Effector memory CD8-positive, alpha-beta T cell (primary cell): Measurements from ENCODE around the gene IL10RA.

Source experiments
- ATAC-seq: fragments of 150-1000 bp; cut with Tn5 transposase; replicated peaks from 2 replicates; pipeline ENCODE4 v1.10.0; 2021; ENCODE audit warnings: mild to moderate bottlenecking, moderate library complexity
- DNase-seq, 3 experiments: peaks; one replicate each; pipeline ENCODE4 v3.0.0; 2021
- H3K27ac Mint-ChIP-seq, 2 donors: one replicate each; pipeline ENCODE4 v1.8.0; 2022; ENCODE audit warnings: mild to moderate bottlenecking in 2 of 2, mixed read lengths in 2 of 2, moderate library complexity in 2 of 2
- H3K27me3 Mint-ChIP-seq, 2 donors: one replicate each; pipeline ENCODE4 v1.8.0; 2022; ENCODE audit warnings: mixed read lengths in 2 of 2
- H3K36me3 Mint-ChIP-seq: one replicate; pipeline ENCODE4 v1.8.0; 2022; ENCODE audit warnings: mild to moderate bottlenecking, moderate library complexity, mixed read lengths; ENCODE audit not compliant: insufficient read depth
- H3K4me1 Mint-ChIP-seq, 2 donors: one replicate each; pipeline ENCODE4 v1.8.0; 2022; ENCODE audit warnings: low read depth in 2 of 2, mixed read lengths in 2 of 2
- H3K4me3 Mint-ChIP-seq, 2 donors: one replicate each; pipeline ENCODE4 v1.8.0; 2022; ENCODE audit warnings: mild to moderate bottlenecking in 2 of 2, mixed read lengths in 2 of 2, moderate library complexity in 2 of 2
- H3K9me3 Mint-ChIP-seq, 2 donors: one replicate each; pipeline ENCODE4 v1.8.0; 2022; ENCODE audit warnings: mixed read lengths in 2 of 2

The IL10RA gene

GRCh38 chr11:117950301-117950700 is 35.9 kb upstream of the IL10RA start:
- H3K36me3 Mint-ChIP-seq: peaks cover 6% of the 10 kb centered on the region
- H3K9me3 Mint-ChIP-seq: no peaks in the 10 kb centered on the region
- no peaks in the 10 kb centered on the region for H3K27me3 Mint-ChIP-seq
- H3K4me1 Mint-ChIP-seq: peaks cover 64 to 67% of the 10 kb centered on the region in 2 donors
- ATAC-seq (peak; percentile 69), DNase-seq (peak; percentile 66 to 73 (median 67))
- peak overlapping the region; percentile 87 to 94 for H3K4me3 Mint-ChIP-seq
- peak overlapping the region; percentile 96 for H3K27ac Mint-ChIP-seq

DNA sequence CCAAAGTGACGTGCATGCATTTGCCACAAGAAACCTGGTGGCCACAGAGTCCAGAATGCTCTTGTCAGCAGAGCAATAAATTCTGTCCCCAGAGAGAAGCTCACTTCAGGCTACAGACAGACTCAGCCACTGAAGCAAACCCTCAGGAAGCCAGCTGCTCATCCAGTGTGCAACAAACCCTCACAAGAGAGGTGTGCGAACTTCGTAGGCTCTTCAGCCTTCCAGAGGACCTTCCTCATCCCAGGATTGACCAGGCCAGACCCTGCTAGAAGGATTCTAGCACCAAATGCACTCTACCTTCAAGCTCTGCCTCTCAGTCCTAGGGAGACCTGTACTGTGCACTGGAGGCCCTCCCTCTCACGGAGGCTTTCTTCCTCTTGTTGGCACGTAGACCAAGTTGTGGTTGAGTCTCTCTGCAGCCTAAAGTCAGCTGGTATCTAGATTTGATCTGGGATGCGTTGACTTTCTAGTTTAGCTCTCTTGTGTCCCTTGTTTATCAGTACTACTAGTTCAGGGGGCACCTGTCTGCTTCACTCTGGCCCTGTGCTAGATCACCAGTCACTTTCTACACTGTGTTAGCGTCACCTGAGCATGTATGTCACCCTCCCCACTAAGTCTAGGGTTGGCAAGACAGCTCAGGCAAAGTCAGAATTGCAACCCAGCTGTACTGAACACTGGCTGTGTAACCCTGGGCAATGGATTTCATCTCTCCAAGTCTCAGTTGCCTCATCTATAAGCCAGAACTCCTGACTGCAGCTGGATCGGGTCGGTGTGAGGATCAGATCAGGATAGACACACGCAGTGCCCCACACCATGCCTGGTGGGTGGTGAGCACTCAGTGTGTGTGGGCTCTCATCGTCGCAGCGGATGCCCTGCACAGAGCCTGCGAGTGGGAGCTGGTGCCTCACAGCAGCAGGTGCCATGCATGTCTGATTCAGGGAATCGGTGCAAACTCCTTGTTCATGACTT is 34.9 kb upstream of the IL10RA start:
- peak in 2 of 3 experiments; percentile 29 to 52 for DNase-seq
- ATAC-seq: peak; percentile 61
- no peaks in the 10 kb centered on the region for H3K27me3 Mint-ChIP-seq
- peaks cover 6% of the 10 kb centered on the region for H3K36me3 Mint-ChIP-seq
- no peaks in the 10 kb centered on the region for H3K9me3 Mint-ChIP-seq
- H3K4me3 Mint-ChIP-seq: peak overlapping the region; percentile 87 to 94
- H3K4me1 Mint-ChIP-seq: peaks cover 64 to 67% of the 10 kb centered on the region in 2 donors
- peak overlapping the region; percentile 96 for H3K27ac Mint-ChIP-seq

DNA sequence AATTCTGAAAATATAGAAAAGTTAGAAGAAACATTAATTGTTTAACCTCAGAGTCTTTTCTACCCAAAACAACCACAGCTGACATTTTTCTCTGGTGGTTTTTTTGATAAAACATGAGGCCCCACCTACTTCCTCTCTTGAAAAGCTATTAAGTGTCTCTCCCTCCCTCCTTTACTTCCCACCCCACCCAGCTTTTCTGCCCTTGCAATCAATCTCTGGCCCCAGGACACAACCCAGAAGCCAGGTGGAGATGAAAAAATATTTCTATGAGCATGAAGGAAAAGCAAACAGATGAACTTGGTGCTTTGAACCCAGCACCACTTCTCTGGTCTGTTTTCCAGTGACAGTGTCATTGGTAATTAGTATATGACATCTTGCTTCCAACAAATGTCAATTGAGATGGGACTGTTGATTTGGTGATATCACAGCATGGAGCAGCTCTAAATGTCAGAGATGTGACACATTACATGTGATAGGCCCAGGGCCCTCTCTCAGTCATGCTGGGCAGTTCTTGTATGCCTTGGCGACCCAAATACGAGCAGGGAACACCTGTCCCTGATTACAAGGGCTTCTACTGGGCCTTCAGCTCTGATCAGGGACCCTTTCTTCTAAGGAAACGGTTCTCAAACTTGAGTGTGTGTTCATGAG is 33.0 kb upstream of the IL10RA start:
- Mint-ChIP-seq H3K36me3 (peaks cover 6% of the 10 kb centered on the region), H3K9me3 (no peaks in the 10 kb centered on the region), H3K27me3 (no peaks in the 10 kb centered on the region), H3K27ac (peak overlapping the region; percentile 96), H3K4me1 (peaks cover 56 to 60% of the 10 kb centered on the region in 2 donors), H3K4me3 (peak overlapping the region; percentile 87 to 94)
- ATAC-seq: peak; percentile 34
- no peak for DNase-seq

DNA sequence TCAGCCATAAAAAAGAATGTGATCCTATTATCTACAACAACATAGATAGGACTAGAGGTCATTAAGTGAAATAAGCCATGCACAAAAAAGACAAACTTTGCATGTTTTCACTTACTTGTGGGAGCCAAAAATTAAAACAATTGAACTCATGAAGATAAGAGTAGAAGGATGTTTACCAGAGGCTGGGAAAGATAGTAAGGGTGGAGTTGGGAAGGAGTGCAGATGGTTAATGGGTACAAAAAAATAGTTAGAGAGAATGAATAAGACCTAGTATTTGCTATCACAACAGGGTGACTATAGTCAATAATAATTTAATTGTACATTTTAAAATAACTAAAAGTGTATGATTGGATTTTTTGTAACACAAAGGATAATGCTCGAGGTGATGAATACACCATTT is 27.2 kb upstream of the IL10RA start:
- Mint-ChIP-seq H3K36me3 (peaks cover 3% of the 10 kb centered on the region), H3K27me3 (no peaks in the 10 kb centered on the region), H3K9me3 (peaks cover 0 to 6% of the 10 kb centered on the region in 2 donors), H3K4me1 (peaks cover 28 to 44% of the 10 kb centered on the region in 2 donors), H3K27ac (peak overlapping the region in 1 of 2 donors; percentile 70), H3K4me3 (no peak overlapping the region)
- no peak for DNase-seq
- no peak for ATAC-seq

GRCh38 chr11:117959438-117960149 is 26.6 kb upstream of the IL10RA start:
- no peak for ATAC-seq
- H3K9me3 Mint-ChIP-seq: peaks cover 0 to 6% of the 10 kb centered on the region in 2 donors
- H3K36me3 Mint-ChIP-seq: peaks cover 3% of the 10 kb centered on the region
- peak overlapping the region in 1 of 2 donors; percentile 70 for H3K27ac Mint-ChIP-seq
- DNase-seq: no peak
- H3K4me1 Mint-ChIP-seq: peaks cover 24 to 40% of the 10 kb centered on the region in 2 donors
- no peaks in the 10 kb centered on the region for H3K27me3 Mint-ChIP-seq
- peak overlapping the region in 1 of 2 donors; percentile 54 for H3K4me3 Mint-ChIP-seq

DNA sequence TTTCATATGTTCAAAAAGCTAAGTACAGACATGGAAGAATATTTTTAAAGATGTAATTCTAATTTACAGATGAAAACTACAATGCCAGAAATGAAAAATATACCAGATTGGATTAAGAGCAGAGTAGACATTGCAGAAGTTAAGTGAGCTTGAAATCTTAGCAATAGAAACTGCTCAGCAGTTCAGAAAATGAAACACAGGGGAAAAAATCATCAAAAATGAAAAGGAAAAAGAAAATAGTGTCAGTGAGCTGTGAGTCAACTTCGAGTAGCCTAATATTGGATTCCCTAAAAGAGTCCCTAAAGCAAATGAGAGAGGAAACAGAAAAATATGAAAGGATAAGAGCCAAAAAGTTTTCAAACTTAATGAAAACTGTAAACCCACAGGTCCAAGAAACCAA is 25.8 kb upstream of the IL10RA start:
- Mint-ChIP-seq H3K27me3 (no peaks in the 10 kb centered on the region), H3K4me1 (peaks cover 24 to 40% of the 10 kb centered on the region in 2 donors), H3K9me3 (peaks cover 0 to 6% of the 10 kb centered on the region in 2 donors), H3K4me3 (no peak overlapping the region), H3K27ac (no peak overlapping the region), H3K36me3 (peaks cover 3% of the 10 kb centered on the region)
- no peak for ATAC-seq
- DNase-seq: no peak

DNA sequence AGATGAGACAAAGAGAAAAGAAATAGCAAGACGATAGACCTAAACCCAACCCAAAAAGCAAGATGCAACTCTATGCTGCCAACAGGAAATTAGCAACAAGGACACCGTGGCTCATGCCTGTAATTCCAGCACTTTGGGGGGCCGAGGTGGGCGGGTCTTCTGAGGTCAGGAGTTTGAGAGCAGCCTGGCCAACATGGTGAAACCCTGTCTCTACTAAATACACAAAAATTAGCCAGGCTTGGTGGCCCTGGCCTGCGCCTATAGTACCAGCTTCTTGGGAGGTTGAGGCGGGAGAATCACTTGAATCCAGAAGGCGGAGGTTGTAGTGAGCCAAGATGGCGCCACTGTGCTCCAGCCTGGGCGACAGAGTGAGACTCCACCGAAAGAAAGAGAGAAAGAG is 24.3 kb upstream of the IL10RA start:
- peaks cover 0 to 6% of the 10 kb centered on the region in 2 donors for H3K9me3 Mint-ChIP-seq
- H3K36me3 Mint-ChIP-seq: peaks cover 3% of the 10 kb centered on the region
- H3K27me3 Mint-ChIP-seq: no peaks in the 10 kb centered on the region
- DNase-seq (no peak), ATAC-seq (no peak)
- no peak overlapping the region for H3K4me3 Mint-ChIP-seq
- no peak overlapping the region for H3K27ac Mint-ChIP-seq
- H3K4me1 Mint-ChIP-seq: peaks cover 22 to 37% of the 10 kb centered on the region in 2 donors

DNA sequence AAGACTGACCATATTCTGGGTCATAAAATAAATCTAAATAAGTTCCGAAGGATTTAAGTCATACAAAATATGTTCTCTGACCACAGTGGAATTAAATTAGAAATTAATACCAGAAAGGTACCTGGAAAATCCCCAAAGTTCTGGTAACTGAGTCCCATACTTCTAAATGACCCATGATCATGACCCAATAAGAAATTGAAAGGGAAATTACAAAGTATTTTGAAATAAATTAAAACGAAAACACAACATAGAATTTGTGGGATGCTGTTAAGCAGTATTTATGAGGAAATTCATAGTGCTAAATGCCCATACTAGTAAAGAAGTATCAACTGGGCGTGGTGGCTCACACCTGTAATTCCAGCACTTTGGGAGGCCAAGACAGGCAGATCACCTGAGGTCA is 23.4 kb upstream of the IL10RA start:
- no peak overlapping the region for H3K4me3 Mint-ChIP-seq
- H3K27ac Mint-ChIP-seq: no peak overlapping the region
- DNase-seq (no peak), ATAC-seq (no peak)
- peaks cover 3% of the 10 kb centered on the region for H3K36me3 Mint-ChIP-seq
- H3K4me1 Mint-ChIP-seq: peaks cover 22 to 38% of the 10 kb centered on the region in 2 donors
- no peaks in the 10 kb centered on the region for H3K27me3 Mint-ChIP-seq
- H3K9me3 Mint-ChIP-seq: peaks cover 0 to 6% of the 10 kb centered on the region in 2 donors

DNA sequence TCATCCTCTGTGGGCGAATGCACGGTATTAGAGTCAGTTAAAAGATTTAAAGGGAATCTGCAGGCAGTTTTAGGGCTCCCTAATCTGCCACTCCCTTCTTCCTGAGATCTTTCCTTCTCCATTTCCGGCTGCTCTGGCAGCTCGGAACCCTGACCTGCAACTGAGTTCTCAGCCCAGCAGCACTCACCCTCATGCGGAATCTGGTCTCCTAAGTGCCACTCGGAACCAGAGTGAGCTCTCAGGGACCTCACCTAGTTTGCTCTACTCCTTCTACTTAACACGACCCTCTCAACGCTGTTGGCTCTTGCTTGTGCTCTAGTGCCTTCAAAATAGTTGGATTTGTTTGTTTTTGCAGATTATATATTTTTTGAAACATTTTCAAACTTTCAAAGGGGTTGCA is 19.3 kb upstream of the IL10RA start:
- no peak for ATAC-seq
- Mint-ChIP-seq H3K4me1 (peaks cover 31 to 35% of the 10 kb centered on the region in 2 donors), H3K27ac (peak overlapping the region in 1 of 2 donors; percentile 80), H3K36me3 (peaks cover 3% of the 10 kb centered on the region), H3K4me3 (no peak overlapping the region), H3K27me3 (no peaks in the 10 kb centered on the region), H3K9me3 (no peaks in the 10 kb centered on the region)
- DNase-seq: no peak

DNA sequence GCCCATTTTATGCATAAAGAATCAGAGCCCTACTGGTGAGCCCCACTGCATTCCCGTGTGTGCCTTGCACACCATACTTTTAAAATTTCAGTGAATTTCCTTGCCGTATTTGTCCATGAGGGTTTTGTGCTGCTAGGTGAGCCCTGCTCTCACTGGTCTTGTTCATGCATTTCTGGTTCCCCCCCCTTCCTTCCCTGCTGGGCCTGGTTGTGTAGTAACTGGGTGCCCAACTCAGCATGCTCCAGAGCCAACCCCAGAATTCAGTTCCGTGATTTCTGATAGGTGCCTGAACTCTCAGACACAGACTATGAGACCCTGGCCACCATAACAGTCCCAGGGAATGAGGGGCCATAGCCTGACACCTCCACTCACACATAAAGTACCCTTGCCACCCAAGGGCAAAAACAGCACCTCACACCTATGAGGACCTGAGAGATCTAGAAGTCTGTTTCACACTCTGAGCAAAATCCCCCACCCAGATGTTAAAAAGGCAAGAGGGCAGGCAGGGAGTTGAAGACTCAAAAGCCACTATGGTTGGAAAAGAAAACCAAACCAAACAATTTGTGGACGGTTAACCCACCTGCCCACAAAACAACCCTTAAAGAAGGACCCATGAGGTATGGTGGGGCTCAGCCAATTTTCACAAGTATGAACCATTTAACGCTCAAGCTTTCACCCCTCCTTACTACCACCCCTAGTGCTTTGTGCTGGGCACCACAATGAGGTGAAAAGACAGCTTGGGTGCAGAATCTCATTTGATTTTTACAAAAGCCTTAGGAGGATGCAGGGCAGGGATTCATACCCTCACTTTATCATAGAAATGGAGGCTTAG is 16.8 kb upstream of the IL10RA start:
- Mint-ChIP-seq H3K27me3 (no peaks in the 10 kb centered on the region), H3K4me1 (peaks cover 47 to 51% of the 10 kb centered on the region in 2 donors)

DNA sequence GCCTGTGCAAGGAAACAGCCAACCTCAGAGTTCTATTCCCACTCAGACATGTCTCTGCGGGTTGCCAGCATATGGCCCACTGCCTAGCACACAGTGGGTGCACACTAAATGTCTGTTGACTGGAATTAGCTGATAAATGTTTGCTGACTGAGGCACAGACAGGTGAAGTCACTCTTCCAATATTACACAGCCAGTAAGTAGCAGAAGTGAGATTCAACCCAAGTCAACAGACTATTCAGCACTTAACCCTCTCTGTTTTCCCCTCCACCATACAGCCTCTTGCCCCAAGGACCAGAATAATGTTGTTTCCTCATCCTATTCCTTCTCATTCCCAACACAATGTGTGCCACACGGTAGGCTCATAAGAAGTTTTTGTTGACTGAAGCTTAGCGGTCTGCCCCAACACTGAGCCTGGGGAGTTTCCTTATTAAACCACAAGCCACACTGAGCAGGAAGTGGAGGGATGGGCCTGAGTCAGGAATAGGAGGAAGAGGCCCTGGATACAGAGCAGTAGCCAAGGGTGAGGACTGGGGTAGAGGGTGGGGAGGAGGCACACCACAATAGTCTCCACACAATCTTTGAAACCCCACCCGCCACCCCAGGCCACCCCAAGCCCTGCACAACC is 15.7 kb upstream of the IL10RA start:
- H3K27ac Mint-ChIP-seq: peak overlapping the region; percentile 76 to 93
- DNase-seq: no peak
- peak; percentile 63 for ATAC-seq
- no peaks in the 10 kb centered on the region for H3K36me3 Mint-ChIP-seq
- peak overlapping the region; percentile 30 to 67 for H3K4me3 Mint-ChIP-seq
- H3K9me3 Mint-ChIP-seq: no peaks in the 10 kb centered on the region
- H3K4me1 Mint-ChIP-seq: peaks cover 56 to 60% of the 10 kb centered on the region in 2 donors
- no peaks in the 10 kb centered on the region for H3K27me3 Mint-ChIP-seq

More for the DNA sequence above, 16.8 kb upstream of the IL10RA start:
- Mint-ChIP-seq H3K9me3 (no peaks in the 10 kb centered on the region), H3K4me3 (peak overlapping the region; percentile 30 to 67), H3K27ac (peak overlapping the region; percentile 76 to 93), H3K36me3 (no peaks in the 10 kb centered on the region)
- no peak for DNase-seq
- peak; percentile 71 for ATAC-seq

DNA sequence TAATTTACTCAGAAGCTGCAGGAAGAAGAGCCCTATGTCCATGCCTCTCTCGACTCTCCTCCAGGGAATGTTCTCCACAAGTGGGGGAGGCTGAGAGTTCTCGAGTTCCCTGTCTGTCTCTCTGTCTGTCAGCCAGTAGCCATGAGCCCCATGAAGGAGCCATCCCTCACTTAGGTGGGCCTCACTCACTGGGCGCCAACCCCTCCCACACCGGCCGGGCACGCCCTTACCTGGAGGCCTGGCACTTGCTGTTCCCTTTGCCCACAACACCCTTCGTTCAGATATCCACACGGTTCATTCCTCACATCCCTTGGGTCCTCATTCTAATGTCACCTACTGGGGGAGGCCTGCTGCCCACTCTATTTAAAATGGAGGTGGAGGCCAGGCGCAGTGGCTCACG is 14.2 kb upstream of the IL10RA start:
- Mint-ChIP-seq H3K36me3 (no peaks in the 10 kb centered on the region), H3K27me3 (no peaks in the 10 kb centered on the region), H3K27ac (peak overlapping the region in 1 of 2 donors; percentile 72), H3K9me3 (no peaks in the 10 kb centered on the region), H3K4me3 (no peak overlapping the region), H3K4me1 (peaks cover 63 to 66% of the 10 kb centered on the region in 2 donors)
- no peak for ATAC-seq
- DNase-seq: no peak
